Stimulated activated naive B cell treated with anti-CD40 and anti-IgM and Interleukin-4, amounts not matched to agents 10 μg/mL and 1 μg/mL and 100 μg/mL, for 72 hours (primary cell): ENCODE data around the gene KAZN.

Experiments used
- ATAC-seq, 2 donors: fragments of 150-1000 bp; cut with Tn5 transposase; replicated peaks; 2 replicates each; pipeline ENCODE4 v1.10.0; 2021; ENCODE audit warnings: moderate library complexity in 1 of 2
- DNase-seq: peaks from one replicate; pipeline ENCODE4 v3.0.0; 2021
- H3K27ac Mint-ChIP-seq: one replicate; pipeline ENCODE4 v1.8.0; 2022; ENCODE audit warnings: mild to moderate bottlenecking, mixed read lengths
- H3K27me3 Mint-ChIP-seq, 2 donors: one replicate each; pipeline ENCODE4 v1.8.0; 2022; ENCODE audit warnings: mixed read lengths in 2 of 2
- H3K36me3 Mint-ChIP-seq, 2 donors: one replicate each; pipeline ENCODE4 v1.8.0; 2022; ENCODE audit warnings: mixed read lengths in 2 of 2, mild to moderate bottlenecking in 1 of 2
- H3K4me1 Mint-ChIP-seq, 2 donors: one replicate each; pipeline ENCODE4 v1.8.0; 2022; ENCODE audit warnings: mixed read lengths in 2 of 2, mild to moderate bottlenecking in 1 of 2
- H3K4me3 Mint-ChIP-seq, 2 donors: one replicate each; pipeline ENCODE4 v1.8.0; 2022; ENCODE audit warnings: mild to moderate bottlenecking in 2 of 2, mixed read lengths in 2 of 2, moderate library complexity in 1 of 2
- H3K9me3 Mint-ChIP-seq, 2 donors: one replicate each; pipeline ENCODE4 v1.8.0; 2022; ENCODE audit warnings: mixed read lengths in 2 of 2, mild to moderate bottlenecking in 1 of 2

The KAZN gene

GRCh38 chr1:14597343-14598006, 1.0 kb upstream of the KAZN start:
- peaks cover 11 to 23% of the 10 kb centered on the region in 2 donors for H3K4me1 Mint-ChIP-seq
- H3K9me3 Mint-ChIP-seq: peaks cover 2 to 7% of the 10 kb centered on the region in 2 donors
- ATAC-seq: no peak
- no peak overlapping the region for H3K27ac Mint-ChIP-seq
- peaks cover 36 to 84% of the 10 kb centered on the region in 2 donors for H3K27me3 Mint-ChIP-seq
- no peak for DNase-seq
- H3K36me3 Mint-ChIP-seq: no peaks in the 10 kb centered on the region
- H3K4me3 Mint-ChIP-seq: no peak overlapping the region

- H3K9me3 Mint-ChIP-seq: peaks cover 2 to 7% of the 10 kb centered on the region in 2 donors
- H3K27ac Mint-ChIP-seq: no peak overlapping the region
- DNase-seq (no peak), ATAC-seq (no peak)
- no peaks in the 10 kb centered on the region for H3K36me3 Mint-ChIP-seq
- peaks cover 34 to 85% of the 10 kb centered on the region in 2 donors for H3K27me3 Mint-ChIP-seq
- peak overlapping the region; percentile 36 to 52 for H3K4me3 Mint-ChIP-seq
- H3K4me1 Mint-ChIP-seq: peaks cover 11 to 23% of the 10 kb centered on the region in 2 donors
These were observed 433 bp upstream of the KAZN start for GRCh38 chr1:14598007-14598497.

- peak; percentile 44 to 52 for ATAC-seq
- Mint-ChIP-seq H3K36me3 (no peaks in the 10 kb centered on the region), H3K9me3 (peaks cover 2 to 7% of the 10 kb centered on the region in 2 donors), H3K27ac (peak overlapping the region; percentile 88), H3K4me3 (peak overlapping the region; percentile 72 to 73), H3K27me3 (peaks cover 41 to 84% of the 10 kb centered on the region in 2 donors), H3K4me1 (peaks cover 11 to 23% of the 10 kb centered on the region in 2 donors)
- peak; percentile 4 for DNase-seq
These were observed 802 bp downstream of the KAZN start for GRCh38 chr1:14599183-14599791.

GRCh38 chr1:14599800-14600199, 1.3 kb downstream of the KAZN start:
- peak overlapping the region; percentile 72 to 73 for H3K4me3 Mint-ChIP-seq
- no peaks in the 10 kb centered on the region for H3K36me3 Mint-ChIP-seq
- H3K27me3 Mint-ChIP-seq: peaks cover 46 to 83% of the 10 kb centered on the region in 2 donors
- peak overlapping the region; percentile 88 for H3K27ac Mint-ChIP-seq
- peaks cover 11 to 23% of the 10 kb centered on the region in 2 donors for H3K4me1 Mint-ChIP-seq
- DNase-seq (peak; percentile 41), ATAC-seq (peak; percentile 88 to 92)
- H3K9me3 Mint-ChIP-seq: peaks cover 2 to 7% of the 10 kb centered on the region in 2 donors

- no peak for DNase-seq
- H3K9me3 Mint-ChIP-seq: peaks cover 2 to 7% of the 10 kb centered on the region in 2 donors
- H3K27me3 Mint-ChIP-seq: peaks cover 48 to 84% of the 10 kb centered on the region in 2 donors
- peaks cover 11 to 23% of the 10 kb centered on the region in 2 donors for H3K4me1 Mint-ChIP-seq
- peak overlapping the region; percentile 51 for H3K27ac Mint-ChIP-seq
- H3K36me3 Mint-ChIP-seq: no peaks in the 10 kb centered on the region
- peak; percentile 28 to 41 for ATAC-seq
- no peak overlapping the region for H3K4me3 Mint-ChIP-seq
These were observed 2.1 kb downstream of the KAZN start for GRCh38 chr1:14600405-14601112.

GRCh38 chr1:14602136-14602535, 3.7 kb downstream of the KAZN start:
- DNase-seq (no peak), ATAC-seq (no peak)
- no peak overlapping the region for H3K4me3 Mint-ChIP-seq
- H3K4me1 Mint-ChIP-seq: peaks cover 11 to 23% of the 10 kb centered on the region in 2 donors
- peaks cover 36 to 73% of the 10 kb centered on the region in 2 donors for H3K27me3 Mint-ChIP-seq
- H3K27ac Mint-ChIP-seq: no peak overlapping the region
- H3K36me3 Mint-ChIP-seq: no peaks in the 10 kb centered on the region
- no peaks in the 10 kb centered on the region for H3K9me3 Mint-ChIP-seq

- no peaks in the 10 kb centered on the region for H3K36me3 Mint-ChIP-seq
- H3K9me3 Mint-ChIP-seq: no peaks in the 10 kb centered on the region
- no peak overlapping the region for H3K27ac Mint-ChIP-seq
- DNase-seq (no peak), ATAC-seq (no peak)
- peaks cover 28 to 58% of the 10 kb centered on the region in 2 donors for H3K27me3 Mint-ChIP-seq
- H3K4me1 Mint-ChIP-seq: peaks cover 9 to 14% of the 10 kb centered on the region in 2 donors
- no peak overlapping the region for H3K4me3 Mint-ChIP-seq
These were observed 5.2 kb downstream of the KAZN start for GRCh38 chr1:14603645-14604044.

GRCh38 chr1:14604414-14604813, 5.9 kb downstream of the KAZN start:
- DNase-seq (no peak), ATAC-seq (no peak)
- peaks cover 9 to 11% of the 10 kb centered on the region in 2 donors for H3K4me1 Mint-ChIP-seq
- no peaks in the 10 kb centered on the region for H3K36me3 Mint-ChIP-seq
- peaks cover 25 to 53% of the 10 kb centered on the region in 2 donors for H3K27me3 Mint-ChIP-seq
- H3K27ac Mint-ChIP-seq: no peak overlapping the region
- H3K9me3 Mint-ChIP-seq: no peaks in the 10 kb centered on the region
- no peak overlapping the region for H3K4me3 Mint-ChIP-seq

GRCh38 chr1:14605945-14606344, 7.5 kb downstream of the KAZN start:
- no peak overlapping the region for H3K4me3 Mint-ChIP-seq
- ATAC-seq (no peak), DNase-seq (no peak)
- H3K27ac Mint-ChIP-seq: no peak overlapping the region
- H3K9me3 Mint-ChIP-seq: no peaks in the 10 kb centered on the region
- H3K27me3 Mint-ChIP-seq: peaks cover 28 to 52% of the 10 kb centered on the region in 2 donors
- H3K36me3 Mint-ChIP-seq: no peaks in the 10 kb centered on the region
- no peaks in the 10 kb centered on the region for H3K4me1 Mint-ChIP-seq

- no peak overlapping the region for H3K27ac Mint-ChIP-seq
These were observed 8.1 kb downstream of the KAZN start for GRCh38 chr1:14606632-14607031.

GRCh38 chr1:14607295-14607694, 8.8 kb downstream of the KAZN start:
- ATAC-seq: no peak
- H3K27me3 Mint-ChIP-seq: peaks cover 25 to 38% of the 10 kb centered on the region in 2 donors
- H3K4me1 Mint-ChIP-seq: no peaks in the 10 kb centered on the region
- H3K36me3 Mint-ChIP-seq: no peaks in the 10 kb centered on the region
- H3K4me3 Mint-ChIP-seq: no peak overlapping the region
- no peak for DNase-seq
- no peak overlapping the region for H3K27ac Mint-ChIP-seq
- no peaks in the 10 kb centered on the region for H3K9me3 Mint-ChIP-seq

More at GRCh38 chr1:14606632-14607031, 8.1 kb downstream of the KAZN start:
- no peak overlapping the region for H3K4me3 Mint-ChIP-seq
- DNase-seq (no peak), ATAC-seq (no peak)
- no peaks in the 10 kb centered on the region for H3K9me3 Mint-ChIP-seq
- H3K4me1 Mint-ChIP-seq: no peaks in the 10 kb centered on the region
- no peaks in the 10 kb centered on the region for H3K36me3 Mint-ChIP-seq
- peaks cover 28 to 45% of the 10 kb centered on the region in 2 donors for H3K27me3 Mint-ChIP-seq

GRCh38 chr1:14608308-14608707, 9.8 kb downstream of the KAZN start:
- no peak overlapping the region for H3K27ac Mint-ChIP-seq

GRCh38 chr1:14610761-14611160, 12.3 kb downstream of the KAZN start:
- Mint-ChIP-seq H3K4me1 (no peaks in the 10 kb centered on the region), H3K4me3 (no peak overlapping the region), H3K27ac (no peak overlapping the region), H3K36me3 (peaks cover 0 to 4% of the 10 kb centered on the region in 2 donors), H3K27me3 (peaks cover 14 to 15% of the 10 kb centered on the region in 2 donors), H3K9me3 (peaks cover 0 to 3% of the 10 kb centered on the region in 2 donors)
- no peak for ATAC-seq
- no peak for DNase-seq

More at GRCh38 chr1:14608308-14608707, 9.8 kb downstream of the KAZN start:
- no peaks in the 10 kb centered on the region for H3K4me1 Mint-ChIP-seq
- H3K4me3 Mint-ChIP-seq: no peak overlapping the region
- ATAC-seq (no peak), DNase-seq (no peak)
- no peaks in the 10 kb centered on the region for H3K9me3 Mint-ChIP-seq
- no peaks in the 10 kb centered on the region for H3K36me3 Mint-ChIP-seq
- peaks cover 24 to 28% of the 10 kb centered on the region in 2 donors for H3K27me3 Mint-ChIP-seq

GRCh38 chr1:14611792-14612191, 13.3 kb downstream of the KAZN start:
- ATAC-seq (no peak), DNase-seq (no peak)
- Mint-ChIP-seq H3K36me3 (peaks cover 0 to 4% of the 10 kb centered on the region in 2 donors), H3K9me3 (peaks cover 0 to 3% of the 10 kb centered on the region in 2 donors), H3K27me3 (peaks cover 14 to 23% of the 10 kb centered on the region in 2 donors), H3K27ac (no peak overlapping the region), H3K4me3 (no peak overlapping the region), H3K4me1 (no peaks in the 10 kb centered on the region)
